Measurements from ENCODE around the gene EMC9. TPM values are rescaled to one million over a fixed set of nuclear protein-coding genes. Genes with fewer than 3 reads are reported as not detected.

EMC9 gene
- total and polyA plus RNA-seq, 10 of the 15 experiments (the other 5 are each of a cell fraction or from before 2014, with no cell fraction given): 15.3 to 60.5 (median 30.3) TPM

- POLR2A ChIA-PET: interaction anchor here (1.0 to 2.3 kb wide), 6 partner anchors 8 to 49 kb away, joined by 3 to 10 read pairs (median 5); partner anchors contain the start of genes IRF9, PCK2 and PSME1
- peaks cover 24% of the 10 kb centered on the region for H3K4me1 ChIP-seq (ENCODE audit: control insufficient read depth, insufficient read depth, low read length)
- peak overlapping the region; percentile 77 for H3K4me2 ChIP-seq (ENCODE audit: control insufficient read depth, insufficient read depth)
- H3K79me2 ChIP-seq (ENCODE audit: control insufficient read depth, insufficient read depth, low read length): peaks cover 70% of the 10 kb centered on the region
- no peaks in the 10 kb centered on the region for H3K27me3 ChIP-seq (replicated peaks in 1 of 2; ENCODE audit: control insufficient read depth in 2 of 2, insufficient read depth in 2 of 2, low read length in 1 of 2)
- WGBS (ENCODE audit: insufficient coverage, insufficient replicate concordance, low lambda C conversion rate, missing lambda C conversion rate): 50% methylated on average over 2 of the region's 2 CpGs
- TF ChIP-seq HCFC1 (IDR thresholded peaks at IDR 0.05; ENCODE audit: low read length) (no peak), PRDM15 (CRISPR knock-in tag; IDR thresholded peaks at IDR 0.05) (no peak), HDGF (IDR thresholded peaks at IDR 0.05) (no peak), ZNF622 (IDR thresholded peaks at IDR 0.05) (no peak), HDAC6 (IDR thresholded peaks at IDR 0.05; ENCODE audit: unreplicated experiment) (no peak), MEF2B (IDR thresholded peaks at IDR 0.05; ENCODE audit: partially characterized antibody, poor library complexity, severe bottlenecking) (no peak), PML (IDR thresholded peaks at IDR 0.05; ENCODE audit: low read length) (no peak), NFIC (IDR thresholded peaks at IDR 0.05; ENCODE audit: low read depth, low read length) (no peak), SP1 (IDR thresholded peaks at IDR 0.05; ENCODE audit: low read depth, low read length) (no peak)
- TF ChIP-seq, protein P1, sequence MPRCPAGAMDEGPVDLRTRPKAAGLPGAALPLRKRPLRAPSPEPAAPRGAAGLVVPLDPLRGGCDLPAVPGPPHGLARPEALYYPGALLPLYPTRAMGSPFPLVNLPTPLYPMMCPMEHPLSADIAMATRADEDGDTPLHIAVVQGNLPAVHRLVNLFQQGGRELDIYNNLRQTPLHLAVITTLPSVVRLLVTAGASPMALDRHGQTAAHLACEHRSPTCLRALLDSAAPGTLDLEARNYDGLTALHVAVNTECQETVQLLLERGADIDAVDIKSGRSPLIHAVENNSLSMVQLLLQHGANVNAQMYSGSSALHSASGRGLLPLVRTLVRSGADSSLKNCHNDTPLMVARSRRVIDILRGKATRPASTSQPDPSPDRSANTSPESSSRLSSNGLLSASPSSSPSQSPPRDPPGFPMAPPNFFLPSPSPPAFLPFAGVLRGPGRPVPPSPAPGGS (IDR thresholded peaks at IDR 0.05; ENCODE audit: borderline replicate concordance, insufficient read depth, low read depth, low read length, poor library complexity, severe bottlenecking): no peak
- RAD21 ChIA-PET (ENCODE audit: unreplicated experiment): interaction anchor here (0.8 to 0.9 kb wide), 2 partner anchors 29 to 35 kb away, joined by 4 to 5 read pairs; partner anchors contain the start of genes DCAF11 and NRL
- CTCF ChIA-PET: interaction anchor here (1.0 to 1.4 kb wide), 3 partner anchors 17 to 70 kb away, joined by 3 to 7 read pairs (median 5); partner anchors contain the start of genes CHMP4A and IRF9
- no peak overlapping the region; the same call in 1 of the 2 replicates for H3K27ac ChIP-seq (ENCODE audit: control insufficient read depth, insufficient read depth)
- intact Hi-C loops (cut with micrococcal nuclease; ENCODE audit: unreplicated experiment): no loop called here
- BruUV-seq (replicated peaks): no TSS peak
- H3K36me3 ChIP-seq (ENCODE audit: control insufficient read depth in 2 of 2, insufficient read depth in 2 of 2, low read length in 1 of 2): peaks cover 5 to 28% of the 10 kb centered on the region in 2 experiments
- no peaks in the 10 kb centered on the region for H3K9me3 ChIP-seq (replicated peaks; ENCODE audit: control insufficient read depth, insufficient read depth, low read length)
- H2AFZ ChIP-seq (ENCODE audit: control insufficient read depth, low read depth, low read length): no peak overlapping the region
- SMC1A ChIA-PET (ENCODE audit: uncharacterized antibody, unreplicated experiment): interaction anchor here (0.6 to 1.5 kb wide), 4 partner anchors 18 to 35 kb away, joined by 3 to 6 read pairs (median 4); partner anchors contain the start of gene IRF9
- H4K20me1 ChIP-seq (ENCODE audit: control insufficient read depth, insufficient read depth): no peaks in the 10 kb centered on the region
- no peak overlapping the region for H3K9ac ChIP-seq (ENCODE audit: control insufficient read depth, insufficient read depth, low read length)
- FAIRE-seq (no peak), ATAC-seq (no peak), DNase-seq (ENCODE audit: low read depth, low spot score) (no peak)
- no peak overlapping the region for H3K4me3 ChIP-seq
- in situ Hi-C loops (cut with MboI): no loop called here
These were observed 2.1 kb upstream of the EMC9 start for GRCh38 chr14:24143511-24143910.
